ENCODE data around the gene TMEM150B.

DNA sequence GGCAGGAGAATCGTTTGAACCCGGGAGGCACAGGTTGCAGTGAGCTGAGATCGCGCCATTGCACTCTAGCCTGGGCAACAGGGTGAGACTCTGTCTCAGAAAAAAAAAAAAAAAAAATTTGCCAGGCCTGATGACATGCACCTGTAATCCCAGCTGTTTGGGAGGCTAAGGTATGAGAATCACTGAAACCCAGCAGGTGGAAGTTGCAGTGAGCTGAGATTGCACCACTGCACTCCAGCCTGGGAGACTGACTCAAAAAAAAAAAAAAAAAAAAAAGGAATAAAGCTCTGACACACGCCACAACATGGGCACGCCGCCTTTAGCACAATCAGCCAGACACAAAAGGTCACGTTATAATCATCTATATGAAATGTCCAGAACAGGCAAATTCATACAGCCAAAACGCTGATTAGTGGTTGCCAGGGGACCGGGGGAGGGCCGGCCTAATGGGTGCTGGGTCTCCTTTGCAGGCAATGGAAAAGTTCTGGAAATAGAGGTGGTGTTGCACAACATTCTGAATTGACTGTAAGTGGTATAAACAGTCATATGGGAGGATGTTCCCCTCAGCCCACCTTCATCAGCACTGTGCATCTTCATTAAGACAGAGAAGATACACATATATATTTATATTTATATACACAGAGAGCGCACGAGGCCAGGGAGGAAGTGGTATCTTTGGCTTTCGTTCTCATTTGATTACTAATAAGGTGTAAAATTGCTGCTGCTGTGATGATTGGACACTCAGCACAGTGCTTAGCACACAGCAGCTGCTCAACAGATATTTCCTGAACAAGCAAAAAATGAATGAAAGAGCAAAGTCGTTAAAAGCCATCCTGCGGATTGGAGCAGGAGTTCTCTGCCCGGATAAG is 49.1 kb downstream of the TMEM150B start:
- TF ChIP-seq GATA2 (IDR thresholded peaks at IDR 0.05; ENCODE audit: low read depth, low read length), result no peak
- no peak for TF ChIP-seq GATA3 (IDR thresholded peaks at IDR 0.05; ENCODE audit: low read depth, low read length)
